Measurements from ENCODE around the gene IMP3.

GRCh38 chr15:75596703-75597345, 43.2 kb downstream of the IMP3 start:
- TF ChIP-seq CTCF (IDR thresholded peaks at IDR 0.05; ENCODE audit: borderline replicate concordance, extremely low read depth, low read length, poor library complexity, severe bottlenecking), result no peak
- no peak for TF ChIP-seq EZH2 (IDR thresholded peaks at IDR 0.05; ENCODE audit: borderline replicate concordance, low read depth, low read length, severe bottlenecking)
